ENCODE results near the gene CCKAR.

Gene CCKAR

GRCh38 chr4:26490111-26490959 lies at the start of gene CCKAR:
Gene CCKAR, minus strand, starts transcription at chr4:26490484. Its CDS starts 217 bp downstream, at chr4:26490267.
- in situ Hi-C loops (cut with HindIII; ENCODE audit: low pct_unique_long_range_greater_than_20kb, low sequenced_read_pairs) = no loop called here
- no peak for TF ChIP-seq JUND (IDR thresholded peaks at IDR 0.05; ENCODE audit: low read depth)
- DNase-seq (ENCODE audit: low read depth in 1 of 2, low spot score in 1 of 2) = no peak

- no peak for DNase-seq (ENCODE audit: low read depth in 1 of 2, low spot score in 1 of 2)
- TF ChIP-seq JUND (IDR thresholded peaks at IDR 0.05; ENCODE audit: low read depth) = no peak
- in situ Hi-C loops (cut with HindIII; ENCODE audit: low pct_unique_long_range_greater_than_20kb, low sequenced_read_pairs) = no loop called here
Measured at GRCh38 chr4:26533685-26534084, 43.4 kb upstream of the CCKAR start.

GRCh38 chr4:26531491-26532116 lies 41.3 kb upstream of the CCKAR start:
- no peak for DNase-seq (ENCODE audit: low read depth in 1 of 2, low spot score in 1 of 2)
- no peak for TF ChIP-seq JUND (IDR thresholded peaks at IDR 0.05; ENCODE audit: low read depth)
- in situ Hi-C loops (cut with HindIII; ENCODE audit: low pct_unique_long_range_greater_than_20kb, low sequenced_read_pairs) = no loop called here

DNA sequence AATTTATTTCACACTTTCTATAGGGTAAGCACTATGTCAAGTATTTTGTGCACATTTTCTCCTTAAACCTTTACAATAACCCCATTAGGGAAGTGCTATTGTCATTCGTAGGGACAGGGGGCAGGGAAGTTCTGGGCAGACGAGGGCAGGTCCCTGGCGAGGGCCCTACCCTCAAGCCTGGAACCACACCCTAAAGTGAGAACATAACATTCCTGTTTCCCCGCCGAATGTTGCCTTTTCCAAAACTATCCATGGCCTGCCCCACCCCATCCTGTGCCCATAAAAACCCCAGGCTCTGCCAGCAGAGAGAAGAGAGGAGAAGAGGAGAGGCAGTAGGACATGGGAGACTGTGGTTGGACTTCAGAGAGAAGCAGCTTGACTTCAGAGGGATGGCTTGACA lies 39.8 kb upstream of the CCKAR start:
- TF ChIP-seq JUND (IDR thresholded peaks at IDR 0.05; ENCODE audit: low read depth) = no peak
- in situ Hi-C loops (cut with HindIII; ENCODE audit: low pct_unique_long_range_greater_than_20kb, low sequenced_read_pairs) = no loop called here
- DNase-seq (ENCODE audit: low read depth in 1 of 2, low spot score in 1 of 2) = no peak

DNA sequence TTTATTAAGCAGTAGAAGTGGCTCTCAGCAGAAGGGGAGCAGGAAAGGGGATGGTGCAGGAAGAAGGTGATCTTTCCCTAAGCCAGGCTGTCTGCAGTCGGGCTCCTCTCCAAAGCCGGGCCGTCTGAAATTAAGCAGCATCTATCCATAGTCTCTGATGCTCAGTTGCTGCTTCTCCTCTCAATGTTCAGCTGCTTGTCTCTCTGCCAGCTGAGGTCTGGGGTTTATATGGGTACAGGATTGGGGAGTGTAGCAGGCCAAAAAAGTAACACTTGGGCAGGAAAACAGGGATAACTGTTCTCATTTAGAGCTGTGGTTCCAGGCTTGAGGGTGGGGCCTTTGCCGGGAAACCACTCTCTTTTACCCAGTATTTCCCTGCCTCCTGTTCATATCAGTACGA lies 39.2 kb upstream of the CCKAR start:
- TF ChIP-seq JUND (IDR thresholded peaks at IDR 0.05; ENCODE audit: low read depth) = no peak
- in situ Hi-C loops (cut with HindIII; ENCODE audit: low pct_unique_long_range_greater_than_20kb, low sequenced_read_pairs) = no loop called here
- DNase-seq (ENCODE audit: low read depth in 1 of 2, low spot score in 1 of 2) = no peak

- no peak for DNase-seq (ENCODE audit: low read depth in 1 of 2, low spot score in 1 of 2)
- TF ChIP-seq JUND (IDR thresholded peaks at IDR 0.05; ENCODE audit: low read depth) = no peak
- in situ Hi-C loops (cut with HindIII; ENCODE audit: low pct_unique_long_range_greater_than_20kb, low sequenced_read_pairs) = no loop called here
Measured at GRCh38 chr4:26525771-26526150, 35.5 kb upstream of the CCKAR start.

- TF ChIP-seq JUND (IDR thresholded peaks at IDR 0.05; ENCODE audit: low read depth) = no peak
- DNase-seq (ENCODE audit: low read depth in 1 of 2, low spot score in 1 of 2) = no peak
- in situ Hi-C loops (cut with HindIII; ENCODE audit: low pct_unique_long_range_greater_than_20kb, low sequenced_read_pairs) = no loop called here
Measured at GRCh38 chr4:26525136-26525770, 35.0 kb upstream of the CCKAR start.

GRCh38 chr4:26524011-26524410 lies 33.7 kb upstream of the CCKAR start:
- DNase-seq (ENCODE audit: low read depth in 1 of 2, low spot score in 1 of 2) = no peak
- TF ChIP-seq JUND (IDR thresholded peaks at IDR 0.05; ENCODE audit: low read depth) = no peak
- in situ Hi-C loops (cut with HindIII; ENCODE audit: low pct_unique_long_range_greater_than_20kb, low sequenced_read_pairs) = no loop called here

GRCh38 chr4:26522478-26522877 lies 32.2 kb upstream of the CCKAR start:
- DNase-seq (ENCODE audit: low read depth in 1 of 2, low spot score in 1 of 2) = no peak
- in situ Hi-C loops (cut with HindIII; ENCODE audit: low pct_unique_long_range_greater_than_20kb, low sequenced_read_pairs) = no loop called here
- no peak for TF ChIP-seq JUND (IDR thresholded peaks at IDR 0.05; ENCODE audit: low read depth)

- in situ Hi-C loops (cut with HindIII; ENCODE audit: low pct_unique_long_range_greater_than_20kb, low sequenced_read_pairs) = no loop called here
- no peak for DNase-seq (ENCODE audit: low read depth in 1 of 2, low spot score in 1 of 2)
- TF ChIP-seq JUND (IDR thresholded peaks at IDR 0.05; ENCODE audit: low read depth) = no peak
Measured at GRCh38 chr4:26520728-26521450, 30.6 kb upstream of the CCKAR start.

- in situ Hi-C loops (cut with HindIII; ENCODE audit: low pct_unique_long_range_greater_than_20kb, low sequenced_read_pairs) = no loop called here
- no peak for TF ChIP-seq JUND (IDR thresholded peaks at IDR 0.05; ENCODE audit: low read depth)
Measured at GRCh38 chr4:26515936-26516335, 25.7 kb upstream of the CCKAR start.

GRCh38 chr4:26510334-26510964 lies 20.2 kb upstream of the CCKAR start:
- DNase-seq (ENCODE audit: low read depth in 1 of 2, low spot score in 1 of 2) = no peak
- in situ Hi-C loops (cut with HindIII; ENCODE audit: low pct_unique_long_range_greater_than_20kb, low sequenced_read_pairs) = no loop called here
- TF ChIP-seq JUND (IDR thresholded peaks at IDR 0.05; ENCODE audit: low read depth) = no peak

More at GRCh38 chr4:26515936-26516335, 25.7 kb upstream of the CCKAR start:
- DNase-seq (ENCODE audit: low read depth in 1 of 2, low spot score in 1 of 2) = no peak
